Hippocampal formation (tissue), 2 donors: ENCODE measurements around the gene SLC10A7.

Experiments
- DNase-seq, 2 donors: peaks; one replicate each; lab custom pipeline; 2025; lab: John Stamatoyannopoulos, UW

Gene SLC10A7, protein sequence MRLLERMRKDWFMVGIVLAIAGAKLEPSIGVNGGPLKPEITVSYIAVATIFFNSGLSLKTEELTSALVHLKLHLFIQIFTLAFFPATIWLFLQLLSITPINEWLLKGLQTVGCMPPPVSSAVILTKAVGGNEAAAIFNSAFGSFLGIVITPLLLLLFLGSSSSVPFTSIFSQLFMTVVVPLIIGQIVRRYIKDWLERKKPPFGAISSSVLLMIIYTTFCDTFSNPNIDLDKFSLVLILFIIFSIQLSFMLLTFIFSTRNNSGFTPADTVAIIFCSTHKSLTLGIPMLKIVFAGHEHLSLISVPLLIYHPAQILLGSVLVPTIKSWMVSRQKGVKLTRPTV

DNA sequence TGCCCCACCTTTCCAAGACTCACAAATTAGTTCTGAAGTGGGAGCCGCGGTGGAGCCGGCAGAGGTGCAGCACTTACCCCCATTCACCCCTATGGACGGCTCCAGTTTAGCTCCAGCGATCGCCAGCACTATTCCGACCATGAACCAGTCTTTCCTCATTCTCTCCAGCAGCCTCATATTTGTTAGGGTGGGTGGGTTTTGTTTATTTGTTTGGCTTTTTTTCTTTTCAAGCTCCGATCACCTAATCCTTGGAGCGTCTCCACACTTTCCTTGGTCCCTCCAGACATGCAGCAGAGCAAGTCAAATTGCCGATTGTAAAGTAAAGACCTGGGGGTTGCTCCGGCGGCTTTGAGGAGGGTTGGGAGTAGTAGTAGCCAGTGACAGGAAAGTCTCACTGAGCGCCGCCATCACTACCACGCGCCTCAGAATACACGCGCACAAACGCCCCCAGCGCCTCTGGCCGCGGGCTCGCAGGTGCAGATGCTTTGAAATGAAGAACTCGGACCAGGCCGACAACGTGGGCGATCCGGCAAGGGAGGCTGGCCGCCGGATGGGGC lies at the start of gene SLC10A7:
Gene SLC10A7, minus strand, starts transcription at position 400 of the 557 bp plus-strand sequence. Its CDS starts 223 bp downstream, at position 177.
- peak; percentile 70 to 73 for DNase-seq

DNA sequence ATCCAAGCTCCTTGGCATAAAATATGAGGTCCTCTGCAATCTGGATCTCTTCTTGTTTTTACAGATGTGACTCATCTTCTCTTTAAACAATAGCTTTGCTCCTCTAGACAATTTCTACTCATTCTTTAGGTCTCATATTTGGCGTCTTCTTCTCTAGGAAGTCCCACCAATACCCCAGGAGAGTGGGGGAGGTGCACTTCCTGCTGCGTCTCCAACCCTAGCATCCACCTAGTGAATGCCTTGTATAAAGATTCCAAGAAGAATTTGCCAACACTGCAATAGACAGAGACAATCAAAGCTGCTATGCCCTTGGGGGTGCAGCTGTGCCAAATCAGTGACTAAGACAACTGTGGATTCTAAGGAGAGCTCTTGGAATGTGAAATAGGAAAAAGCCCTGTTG lies 45.7 kb upstream of the SLC10A7 start:
- no peak for DNase-seq

DNA sequence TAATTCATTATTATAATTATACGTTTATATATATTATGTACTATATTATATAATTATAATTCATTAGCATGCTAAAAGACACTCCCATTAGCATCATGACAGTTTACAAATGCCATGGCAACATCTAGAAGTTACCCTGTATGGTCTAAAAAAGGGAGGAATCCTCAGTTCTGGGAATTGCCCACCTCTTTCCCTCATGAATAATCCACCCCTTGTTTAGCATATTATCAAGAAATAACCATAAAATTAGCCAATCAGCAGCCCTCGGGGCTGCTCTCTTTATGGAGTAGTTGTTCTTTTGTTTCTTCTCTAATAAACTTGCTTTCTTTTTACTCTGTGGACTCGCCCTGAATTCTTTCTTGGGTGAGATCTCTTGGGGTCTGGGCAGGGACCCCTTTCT lies 42.8 kb upstream of the SLC10A7 start:
- no peak for DNase-seq

DNA sequence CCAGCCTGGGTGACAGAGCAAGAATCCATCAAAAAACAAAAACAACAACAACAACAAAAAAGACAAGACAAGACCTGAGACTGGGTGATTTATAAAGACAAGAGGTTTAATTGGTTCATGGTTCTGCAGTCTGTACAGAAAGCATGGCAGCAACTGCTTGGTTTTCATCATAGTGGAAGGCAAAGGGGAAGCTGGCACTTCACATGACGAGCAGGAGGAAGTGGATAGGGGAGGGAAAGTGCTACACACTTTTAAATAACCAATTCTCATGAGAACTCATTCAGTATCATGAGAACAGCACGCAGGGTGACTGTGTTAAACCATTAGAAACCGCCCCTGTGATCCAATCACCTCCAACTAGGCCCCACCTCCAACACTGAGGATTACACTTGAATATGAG lies 28.4 kb upstream of the SLC10A7 start:
- no peak for DNase-seq

DNA sequence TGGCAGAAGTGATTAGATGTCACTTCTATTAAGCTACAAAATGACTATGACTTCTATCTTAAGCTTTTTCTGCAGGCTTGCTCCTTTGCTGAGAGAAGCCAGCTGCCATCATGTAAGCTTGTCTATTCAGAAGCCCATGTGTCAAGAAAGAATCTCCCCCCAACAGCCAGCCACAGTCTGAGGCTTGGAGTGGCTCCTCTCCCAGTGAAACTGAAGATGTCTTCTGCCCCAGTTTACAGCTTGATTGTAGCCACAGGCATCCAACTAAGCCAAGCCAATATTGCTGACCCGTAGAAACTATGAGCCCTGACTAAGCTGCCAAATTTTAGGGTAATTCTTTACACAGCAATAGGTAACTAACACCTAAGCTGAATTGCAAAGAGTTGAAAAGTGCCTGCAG lies 26.7 kb upstream of the SLC10A7 start:
- no peak for DNase-seq

DNA sequence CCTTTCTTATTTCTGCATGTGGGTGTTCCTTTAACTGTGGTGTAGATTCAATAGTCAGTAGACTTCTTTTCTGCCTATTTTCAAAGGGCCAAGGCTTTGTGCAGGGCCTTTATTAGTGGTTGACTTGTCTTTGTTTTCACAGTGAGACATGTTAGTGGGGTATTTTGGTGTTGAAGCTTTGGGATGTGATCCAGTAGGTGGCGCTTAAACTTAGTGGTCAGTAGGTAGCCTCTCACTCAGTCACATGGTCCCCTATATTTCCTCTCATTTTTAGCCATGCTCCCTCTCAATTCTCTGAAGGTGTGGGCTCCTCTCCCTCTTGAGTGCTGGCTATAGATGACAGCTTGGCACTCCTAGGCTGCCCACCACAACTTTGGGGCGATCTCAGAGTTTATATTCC lies 23.4 kb upstream of the SLC10A7 start:
- no peak for DNase-seq

DNA sequence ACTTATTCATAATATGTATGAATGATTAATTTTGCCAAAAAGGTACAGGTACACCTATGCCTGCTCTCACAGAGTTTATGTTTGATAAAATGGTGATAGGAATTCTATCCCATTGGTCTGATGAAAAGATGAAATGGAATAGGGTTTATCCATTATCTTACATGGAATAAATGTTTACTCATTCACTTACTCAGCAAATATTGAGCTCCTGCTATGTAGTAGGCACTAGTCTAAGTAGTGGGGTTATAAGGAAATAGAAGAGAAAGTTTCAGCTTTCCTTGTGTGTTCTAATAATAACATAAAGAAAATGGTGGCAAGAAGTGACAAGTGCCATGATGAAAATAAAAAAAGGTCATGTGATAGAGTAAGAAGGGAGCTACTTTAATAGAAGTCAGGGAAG lies 12.4 kb upstream of the SLC10A7 start:
- no peak for DNase-seq

DNA sequence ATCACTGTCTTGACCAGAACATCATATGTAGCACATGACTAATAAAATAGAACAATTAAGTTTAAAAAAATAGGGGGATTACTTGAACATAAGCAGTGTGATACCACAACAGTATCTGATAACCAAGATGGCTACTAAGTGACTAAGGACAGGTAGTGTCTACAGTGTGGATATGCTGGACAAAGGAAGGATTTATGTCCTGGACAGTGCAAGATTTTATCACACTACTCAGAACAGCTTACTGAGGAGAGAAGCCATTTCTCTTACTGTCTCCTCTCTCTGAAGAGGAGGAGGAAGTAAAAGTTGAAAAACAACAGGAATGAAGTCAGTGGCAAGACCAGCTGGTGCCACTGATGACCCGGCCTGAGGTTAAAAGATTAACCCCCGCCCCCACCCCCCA lies 4.0 kb upstream of the SLC10A7 start:
- no peak for DNase-seq

DNA sequence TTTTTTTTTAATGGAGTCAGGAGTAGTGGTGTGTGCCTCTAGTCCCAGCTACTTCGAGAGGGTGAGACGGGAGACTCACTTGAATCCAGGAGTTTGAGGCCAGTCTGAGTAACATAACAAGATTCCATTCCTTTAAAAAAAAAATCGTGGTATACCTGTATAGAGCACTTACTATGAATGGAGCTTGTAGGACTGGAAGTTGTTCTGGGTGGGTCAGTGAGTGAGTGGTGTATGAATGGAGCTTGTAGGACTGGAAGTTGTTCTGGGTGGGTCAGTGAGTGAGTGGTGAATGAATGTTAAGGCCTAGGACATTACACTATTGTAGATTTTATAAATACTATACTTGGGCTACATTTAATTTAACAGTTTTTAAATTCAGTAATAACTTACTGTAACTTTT lies 2.9 kb upstream of the SLC10A7 start:
- no peak for DNase-seq

DNA sequence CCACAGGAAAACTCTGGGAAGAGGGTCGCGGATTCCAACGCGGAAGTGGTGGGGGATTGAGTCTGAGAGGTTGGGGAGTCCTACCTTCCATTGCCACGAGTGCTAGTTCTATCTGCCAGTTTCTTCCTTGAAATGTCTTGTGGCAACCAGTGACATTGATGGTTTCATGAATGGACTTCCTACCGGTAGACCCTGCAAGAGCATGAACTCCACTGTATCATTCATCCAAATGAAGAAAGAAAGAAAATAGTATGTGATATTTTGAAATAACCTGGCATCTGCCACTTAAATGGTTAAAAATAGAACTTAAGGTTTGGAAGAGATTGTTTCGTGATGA lies 1.1 kb upstream of the SLC10A7 start:
- no peak for DNase-seq

DNA sequence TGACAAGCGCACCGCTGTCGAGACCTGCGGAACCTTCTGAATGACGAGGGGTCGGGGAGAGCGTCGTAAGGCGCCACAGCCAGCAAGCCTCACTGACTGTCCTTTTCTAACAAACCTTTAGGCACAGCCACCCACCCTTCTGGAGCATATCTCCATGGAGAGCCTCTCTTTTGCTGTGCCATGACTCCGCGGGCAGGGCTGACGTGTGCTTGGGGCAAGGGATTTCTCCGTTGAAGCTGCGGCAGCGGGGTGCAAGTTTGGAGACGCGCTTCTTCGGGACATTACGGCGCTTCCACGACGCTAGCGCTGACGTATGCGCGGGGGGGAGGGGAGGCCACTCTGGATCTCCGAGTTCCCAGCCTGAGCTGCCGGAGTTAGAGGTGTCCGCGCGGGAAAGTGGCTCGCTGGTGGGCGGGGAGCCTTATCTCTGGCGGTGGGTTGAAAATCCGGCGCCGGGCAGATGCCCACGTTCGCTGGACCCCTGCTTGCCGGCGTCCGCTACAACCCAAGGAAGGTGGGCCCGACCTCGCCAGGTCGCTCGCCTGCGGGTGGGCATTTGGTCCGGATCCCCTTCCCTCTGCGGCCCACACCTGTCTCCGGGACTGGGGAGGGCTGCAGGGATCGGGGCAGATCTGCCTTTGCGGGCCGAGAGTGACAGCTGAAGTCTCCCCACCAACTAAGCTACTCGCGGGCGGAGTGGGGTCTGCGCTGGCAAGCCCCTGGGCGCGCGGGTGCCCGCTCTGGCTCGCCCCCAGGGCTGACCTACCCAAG lies 543 bp upstream of the SLC10A7 start:
- peak; percentile 78 to 86 for DNase-seq

DNA sequence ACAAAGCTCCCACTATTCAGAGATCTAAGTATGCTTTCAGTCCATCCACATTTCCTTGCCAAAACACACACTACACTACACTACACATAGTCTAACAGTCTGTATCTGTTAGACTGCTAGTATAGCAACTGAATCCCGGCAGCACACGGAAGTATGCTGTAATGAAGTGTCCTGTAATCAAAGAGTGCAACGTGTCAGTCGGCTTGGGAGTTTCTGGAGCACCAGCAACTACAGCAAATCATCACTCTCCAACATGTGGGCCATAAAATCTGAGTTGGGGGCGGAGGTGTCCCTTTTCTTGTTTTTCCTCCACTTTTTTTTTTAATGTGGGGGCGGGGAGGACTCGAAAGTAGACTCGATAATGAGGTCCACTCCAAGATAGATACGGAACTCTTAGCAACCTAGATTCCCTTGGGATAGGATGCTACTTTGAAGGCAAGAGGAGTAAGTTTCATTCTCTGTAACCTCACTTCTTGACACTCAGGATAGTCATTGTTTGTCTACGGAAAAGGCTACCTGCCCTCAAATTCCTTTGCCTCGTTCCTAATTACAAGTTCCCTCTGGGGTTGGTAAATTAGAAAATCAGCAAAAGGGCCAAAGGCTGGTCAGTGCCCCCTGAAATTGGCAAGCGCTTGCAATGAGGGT lies 722 bp downstream of the SLC10A7 start:
- peak in 1 of 2 donors; percentile 5 for DNase-seq

DNA sequence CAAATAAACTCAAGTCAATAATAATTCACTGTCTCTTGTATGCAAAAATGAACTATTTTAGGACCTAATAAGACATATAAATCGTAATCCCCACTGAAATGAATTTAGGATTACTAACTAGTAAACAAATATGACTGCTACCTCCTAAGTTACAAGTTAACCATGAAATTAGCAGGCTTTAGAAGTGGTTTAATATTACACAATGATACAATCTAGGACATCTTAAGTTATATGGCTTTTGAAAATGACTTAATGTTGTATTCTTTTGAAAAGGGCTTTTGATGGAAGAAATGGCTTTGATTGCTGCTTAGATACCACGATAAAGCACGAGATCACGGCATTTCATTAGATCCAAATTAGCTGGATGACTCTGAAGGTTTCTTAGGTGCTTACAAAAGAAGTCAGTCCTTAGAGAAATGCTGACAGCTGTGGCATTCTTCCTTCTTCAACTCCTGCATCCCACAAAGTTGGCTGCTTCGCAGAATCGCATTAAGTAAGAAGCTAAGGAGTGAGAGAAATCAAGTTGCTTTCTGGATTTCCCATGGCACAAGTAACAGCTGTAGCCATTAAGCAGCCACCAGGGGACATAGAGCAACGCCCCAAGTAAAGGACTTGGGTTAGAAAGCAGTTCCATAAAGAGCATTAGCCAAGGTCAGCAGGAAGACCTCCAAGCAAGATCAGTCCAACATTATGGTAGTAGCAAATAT lies 6.9 kb downstream of the SLC10A7 start:
- no peak for DNase-seq

DNA sequence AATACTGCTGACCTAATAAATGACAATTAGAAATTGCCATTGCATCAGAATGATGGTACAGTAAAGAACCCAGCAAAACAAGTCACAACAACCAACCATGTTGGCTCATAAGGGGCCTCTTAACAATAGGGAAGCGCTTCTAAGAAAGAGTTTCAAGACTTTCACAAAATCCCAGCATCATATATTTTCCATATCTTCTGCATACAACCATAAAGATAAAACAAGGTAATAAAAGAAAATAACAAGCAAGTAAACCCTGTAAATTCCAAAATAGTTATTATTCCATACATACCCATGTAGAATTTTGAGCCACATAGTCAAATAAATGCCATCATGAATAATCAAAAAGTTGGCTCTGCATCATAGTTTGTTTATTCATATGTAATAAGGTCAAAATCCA lies 8.2 kb downstream of the SLC10A7 start:
- no peak for DNase-seq

DNA sequence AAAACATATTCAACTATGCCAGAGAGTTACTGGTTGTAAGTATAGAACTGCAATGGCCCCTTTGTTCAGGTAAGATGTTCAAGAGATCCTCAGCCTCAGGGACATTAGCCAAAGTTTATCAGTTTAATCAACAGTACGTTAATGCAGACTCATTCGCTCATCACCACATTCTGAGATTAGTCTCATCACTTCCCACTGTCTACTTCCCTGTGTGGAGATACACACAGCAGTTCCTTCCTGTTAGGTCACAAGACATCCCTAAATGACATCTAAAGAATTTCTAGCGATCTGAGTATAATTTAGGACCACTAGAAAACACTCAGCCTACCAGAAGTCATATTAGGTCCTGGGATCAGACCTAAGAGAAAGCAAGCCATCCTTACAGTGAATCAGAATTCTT lies 10.4 kb downstream of the SLC10A7 start:
- DNase-seq: no peak

DNA sequence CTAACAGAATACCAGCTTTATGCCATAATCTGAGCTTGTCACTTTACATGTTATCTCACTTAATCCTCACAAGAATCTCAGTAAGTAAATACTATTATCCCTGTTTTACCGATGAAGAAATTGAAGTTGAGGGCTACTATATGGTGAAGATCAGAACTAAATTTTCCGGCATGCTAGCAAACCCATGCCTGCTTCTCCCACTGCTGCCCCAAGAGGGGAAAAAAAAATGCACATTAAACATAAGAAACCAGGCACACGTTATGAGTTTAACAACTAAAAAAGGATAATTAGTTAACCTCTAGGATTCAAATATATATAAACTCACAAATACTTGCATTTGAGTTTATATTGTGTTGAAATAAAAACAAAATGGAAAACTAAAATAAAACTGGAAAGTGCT lies 10.8 kb downstream of the SLC10A7 start:
- no peak for DNase-seq

DNA sequence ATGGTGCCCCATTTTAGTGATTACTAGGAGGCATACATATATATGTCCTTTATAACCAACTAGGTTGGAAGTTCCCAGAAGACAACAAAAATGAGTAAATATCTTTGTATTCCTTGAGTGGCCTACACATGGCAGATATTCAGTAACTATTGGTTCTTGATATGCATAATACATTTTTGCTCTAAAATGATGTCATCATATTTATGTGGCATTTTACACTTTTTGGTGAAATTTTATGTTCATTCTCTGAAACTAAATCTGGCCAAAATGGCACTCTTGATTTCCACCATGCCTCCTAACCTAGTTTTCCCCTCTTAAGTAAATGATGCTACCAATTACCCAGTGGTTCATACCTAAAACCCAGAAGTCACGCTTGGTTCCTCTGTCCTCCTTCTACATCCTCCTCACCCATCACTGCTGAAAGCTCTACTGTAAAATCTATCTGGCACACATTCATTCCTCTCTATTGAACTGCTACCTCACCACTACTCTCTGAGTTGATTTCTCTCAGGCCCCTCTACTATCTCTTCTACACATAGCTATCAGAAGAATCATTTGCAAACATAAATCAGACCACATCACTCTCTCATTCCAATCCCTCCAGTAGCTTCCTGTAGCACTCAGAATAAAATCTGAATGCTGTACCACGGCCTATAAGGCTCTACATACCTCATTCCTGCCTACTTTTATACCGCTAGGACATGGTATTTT lies 13.4 kb downstream of the SLC10A7 start:
- DNase-seq: no peak

DNA sequence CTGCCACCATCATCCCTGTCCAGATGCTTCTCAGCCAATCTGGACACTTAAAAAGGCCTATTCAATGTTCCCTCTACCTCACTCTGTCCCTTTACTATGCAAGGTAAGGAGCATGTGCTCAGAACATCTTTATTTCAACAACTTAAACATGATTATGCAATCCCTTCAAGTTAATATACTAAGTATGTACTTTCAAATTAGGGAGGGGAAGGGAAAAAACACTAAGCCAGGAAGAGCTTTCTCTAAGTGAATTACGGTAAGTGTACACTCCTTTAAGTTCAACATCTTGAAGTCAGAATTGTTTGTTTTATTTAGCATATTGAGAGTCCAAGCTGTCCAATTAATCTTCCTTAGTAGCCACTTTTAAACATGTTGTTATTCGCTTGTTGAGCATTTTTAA lies 14.1 kb downstream of the SLC10A7 start:
- DNase-seq: no peak

DNA sequence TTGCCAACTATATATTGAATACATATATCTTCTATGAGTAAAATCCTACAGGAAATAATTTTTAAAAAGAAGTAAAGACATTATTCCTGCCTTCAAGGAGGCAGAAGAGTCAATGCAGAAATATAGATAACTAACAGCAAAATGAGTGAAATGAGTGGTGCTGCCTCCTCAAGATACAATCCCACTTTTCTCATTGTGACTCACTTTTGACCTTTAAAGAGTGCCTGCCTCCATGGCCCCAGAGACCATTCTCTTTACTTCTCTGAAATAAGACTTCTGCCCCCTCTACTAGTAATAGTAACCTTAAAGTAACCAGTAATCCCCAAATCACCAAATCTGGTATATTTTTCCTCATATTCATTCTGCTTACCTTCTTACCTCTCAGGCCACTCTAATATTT lies 15.5 kb downstream of the SLC10A7 start:
- no peak for DNase-seq

DNA sequence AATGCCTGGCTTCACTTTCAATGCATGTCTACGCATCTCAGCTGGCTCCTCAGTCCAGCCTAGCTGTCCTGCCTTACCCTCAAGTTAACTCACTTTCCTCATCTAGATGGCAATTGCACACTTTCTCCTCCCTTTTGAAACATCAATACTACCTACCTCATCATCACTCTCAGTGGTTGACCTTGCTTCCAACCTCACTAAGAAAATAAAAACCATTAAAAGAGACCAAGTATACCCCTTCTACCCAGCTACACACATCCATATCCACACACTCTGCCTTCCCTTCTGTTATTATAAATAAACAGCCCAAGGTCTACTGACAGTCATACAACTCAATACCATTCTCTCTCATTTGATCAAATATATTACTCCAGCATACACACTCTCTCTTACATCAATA lies 21.5 kb downstream of the SLC10A7 start:
- DNase-seq: no peak

DNA sequence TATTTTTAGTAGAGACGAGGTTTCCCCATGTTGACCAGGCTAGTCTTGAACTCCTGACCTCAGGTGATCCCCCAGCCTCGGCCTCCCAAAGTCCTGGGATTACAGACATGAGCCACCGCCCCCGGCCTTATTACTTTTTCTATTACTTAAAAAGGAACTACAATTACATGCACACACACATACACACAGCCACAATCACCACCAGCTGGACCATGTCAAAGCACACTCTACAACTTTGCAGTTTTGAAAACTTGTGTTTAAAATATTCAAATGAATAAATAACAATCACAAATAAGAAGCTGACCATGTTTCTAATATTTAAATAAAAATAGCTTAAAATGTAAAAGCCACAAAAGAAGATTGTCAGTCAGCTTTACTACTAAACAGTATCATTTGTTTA lies 23.4 kb downstream of the SLC10A7 start:
- no peak for DNase-seq

DNA sequence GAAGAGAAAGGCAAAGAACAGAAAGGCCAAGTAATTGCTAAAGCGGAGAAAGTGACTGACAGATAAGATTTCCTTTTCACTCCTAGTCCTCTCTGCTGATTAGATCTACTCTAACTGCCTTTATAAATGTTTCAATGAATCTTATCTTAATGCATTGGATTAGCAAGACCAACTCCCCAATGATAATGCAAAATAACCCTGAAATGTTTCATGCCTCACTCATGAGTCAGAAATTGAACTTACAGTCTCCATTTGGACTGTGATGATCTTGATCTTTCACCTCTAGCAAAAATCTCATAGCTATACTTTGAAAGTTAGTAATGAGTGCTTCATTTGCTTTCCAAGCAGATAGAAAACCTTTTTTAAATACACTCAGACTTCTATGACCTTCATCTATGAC lies 26.5 kb downstream of the SLC10A7 start:
- no peak for DNase-seq
